Hepatocyte (in vitro differentiated cells): ENCODE data around the gene JMJD4.

Experiments used
- EZH2 ChIP-seq: fragments of 200-600 bp; sonication (generic); IDR thresholded peaks from 2 replicates; pipeline ENCODE4 v1.6.1; 2016; ENCODE audit warnings: antibody characterized with exemption, mild to moderate bottlenecking, borderline replicate concordance
- TF ChIP-seq, protein P1 (sequence below): fragments of 200-600 bp; sonication (generic); IDR thresholded peaks from 2 replicates; pipeline ENCODE4 v1.5.1; 2016; ENCODE audit warnings: antibody characterized with exemption, mild to moderate bottlenecking; ENCODE audit not compliant: poor library complexity

DNA sequence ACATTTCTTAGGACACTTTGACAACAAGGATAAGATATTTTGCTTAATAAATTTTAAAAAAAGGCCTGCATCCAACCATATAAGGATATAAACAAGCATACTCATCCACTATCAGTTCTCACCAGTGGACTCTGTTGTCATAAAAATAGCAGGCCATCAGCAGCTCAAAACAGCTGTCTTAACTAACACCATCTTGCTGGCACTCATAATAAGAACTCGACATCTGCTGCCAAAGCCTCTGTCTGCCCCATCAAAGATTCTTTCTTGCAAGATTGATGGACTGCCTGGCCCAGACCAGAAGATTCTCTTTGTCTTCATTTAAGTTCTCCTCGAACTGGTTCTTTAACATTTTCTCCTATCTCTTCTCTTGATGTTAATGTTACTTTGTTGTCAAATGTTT is 10.1 kb downstream of the JMJD4 start:
- TF ChIP-seq, protein P1, sequence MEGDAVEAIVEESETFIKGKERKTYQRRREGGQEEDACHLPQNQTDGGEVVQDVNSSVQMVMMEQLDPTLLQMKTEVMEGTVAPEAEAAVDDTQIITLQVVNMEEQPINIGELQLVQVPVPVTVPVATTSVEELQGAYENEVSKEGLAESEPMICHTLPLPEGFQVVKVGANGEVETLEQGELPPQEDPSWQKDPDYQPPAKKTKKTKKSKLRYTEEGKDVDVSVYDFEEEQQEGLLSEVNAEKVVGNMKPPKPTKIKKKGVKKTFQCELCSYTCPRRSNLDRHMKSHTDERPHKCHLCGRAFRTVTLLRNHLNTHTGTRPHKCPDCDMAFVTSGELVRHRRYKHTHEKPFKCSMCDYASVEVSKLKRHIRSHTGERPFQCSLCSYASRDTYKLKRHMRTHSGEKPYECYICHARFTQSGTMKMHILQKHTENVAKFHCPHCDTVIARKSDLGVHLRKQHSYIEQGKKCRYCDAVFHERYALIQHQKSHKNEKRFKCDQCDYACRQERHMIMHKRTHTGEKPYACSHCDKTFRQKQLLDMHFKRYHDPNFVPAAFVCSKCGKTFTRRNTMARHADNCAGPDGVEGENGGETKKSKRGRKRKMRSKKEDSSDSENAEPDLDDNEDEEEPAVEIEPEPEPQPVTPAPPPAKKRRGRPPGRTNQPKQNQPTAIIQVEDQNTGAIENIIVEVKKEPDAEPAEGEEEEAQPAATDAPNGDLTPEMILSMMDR: no peak
- TF ChIP-seq EZH2: no peak
